Adrenal gland (tissue), 5 donors: ENCODE results near the gene ANKLE1.

Experiments used
- CTCF ChIP-seq, 6 experiments: fragments of 450-650 bp in 4 of 6; fragments of 200-600 bp in 2 of 6; sonication (generic) in 1 of 6; IDR thresholded peaks; 1 replicate in 5 of 6; 2 replicates in 1 of 6; pipeline versions ENCODE4 v1.5.1 to v1.8.0; 2016 to 2021; ENCODE audit warnings: antibody characterized with exemption in 6 of 6, mild to moderate bottlenecking in 2 of 6, moderate library complexity in 1 of 6
- POLR2A ChIP-seq, 2 donors: fragments of 450-650 bp; IDR thresholded peaks; one replicate each; pipeline ENCODE4 v1.6.1; 2017; ENCODE audit warnings: antibody characterized with exemption in 2 of 2, mild to moderate bottlenecking in 2 of 2, moderate library complexity in 1 of 2
- donor health status: DM: no; HTN: no; CAD: no.

- TF ChIP-seq CTCF (IDR thresholded peaks at IDR 0.05) (no peak), POLR2A (IDR thresholded peaks at IDR 0.05) (no peak)
Observed at GRCh38 chr19:17262557-17262956, 19.1 kb upstream of the ANKLE1 start.
